Transverse colon (tissue), 3 donors: ENCODE measurements around the gene C1orf198.

Source experiments
- EP300 ChIP-seq: sonication (generic); formaldehyde crosslinking; IDR thresholded peaks from one replicate; pipeline ENCODE4 v1.6.1; 2017; ENCODE audit warnings: antibody characterized with exemption, low read depth
- POLR2A ChIP-seq: fragments of 450-650 bp; IDR thresholded peaks from one replicate; pipeline ENCODE4 v1.6.1; 2016; ENCODE audit warnings: antibody characterized with exemption, mild to moderate bottlenecking, moderate library complexity
- TF ChIP-seq, protein P1 (sequence below), 5 experiments: fragments of 200-600 bp in 3 of 5; fragments of 450-650 bp in 2 of 5; sonication (generic) in 3 of 5; IDR thresholded peaks; 1 replicate in 2 of 5; 2 replicates in 3 of 5; pipeline ENCODE4 v1.5.1; 2016 to 2017; ENCODE audit warnings: antibody characterized with exemption in 5 of 5, inconsistent platforms in 3 of 5, mild to moderate bottlenecking in 2 of 5, moderate library complexity in 1 of 5

DNA sequence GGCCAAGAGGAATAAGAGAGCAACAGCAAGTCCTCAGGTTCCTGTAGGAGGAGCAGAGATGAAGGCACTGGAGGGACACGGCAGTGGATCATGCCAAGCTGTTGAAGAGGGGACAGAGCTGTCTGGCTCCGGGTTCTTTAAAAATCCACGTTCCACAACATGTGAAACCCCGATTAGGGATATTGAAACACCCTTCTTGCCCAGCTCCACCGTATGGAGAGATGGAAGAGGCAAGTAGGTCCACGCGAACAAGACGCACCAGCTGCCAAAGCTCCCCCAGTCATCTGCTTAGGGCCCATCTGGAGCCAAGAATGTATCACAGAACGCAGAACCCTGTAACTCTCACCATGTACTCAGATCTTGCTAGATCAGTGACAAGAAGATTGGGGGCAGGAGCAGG lies 3.9 kb downstream of the C1orf198 start:
- TF ChIP-seq, protein P1, sequence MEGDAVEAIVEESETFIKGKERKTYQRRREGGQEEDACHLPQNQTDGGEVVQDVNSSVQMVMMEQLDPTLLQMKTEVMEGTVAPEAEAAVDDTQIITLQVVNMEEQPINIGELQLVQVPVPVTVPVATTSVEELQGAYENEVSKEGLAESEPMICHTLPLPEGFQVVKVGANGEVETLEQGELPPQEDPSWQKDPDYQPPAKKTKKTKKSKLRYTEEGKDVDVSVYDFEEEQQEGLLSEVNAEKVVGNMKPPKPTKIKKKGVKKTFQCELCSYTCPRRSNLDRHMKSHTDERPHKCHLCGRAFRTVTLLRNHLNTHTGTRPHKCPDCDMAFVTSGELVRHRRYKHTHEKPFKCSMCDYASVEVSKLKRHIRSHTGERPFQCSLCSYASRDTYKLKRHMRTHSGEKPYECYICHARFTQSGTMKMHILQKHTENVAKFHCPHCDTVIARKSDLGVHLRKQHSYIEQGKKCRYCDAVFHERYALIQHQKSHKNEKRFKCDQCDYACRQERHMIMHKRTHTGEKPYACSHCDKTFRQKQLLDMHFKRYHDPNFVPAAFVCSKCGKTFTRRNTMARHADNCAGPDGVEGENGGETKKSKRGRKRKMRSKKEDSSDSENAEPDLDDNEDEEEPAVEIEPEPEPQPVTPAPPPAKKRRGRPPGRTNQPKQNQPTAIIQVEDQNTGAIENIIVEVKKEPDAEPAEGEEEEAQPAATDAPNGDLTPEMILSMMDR (IDR thresholded peaks at IDR 0.05) = no peak
- TF ChIP-seq EP300 = no peak
- no peak for TF ChIP-seq POLR2A
